LoVo (cell line): ENCODE measurements around the gene RNPC3.
"Not testable (repeated sequence)": the region's sequence is repeated elsewhere in the genome, so short reads cannot be mapped to it uniquely, and the experiment has no call there.

Experiments
- DNase-seq: peaks from one replicate; pipeline ENCODE4 v3.0.0-alpha.2; 2016; ENCODE audit warnings: low spot score

The RNPC3 gene

DNA sequence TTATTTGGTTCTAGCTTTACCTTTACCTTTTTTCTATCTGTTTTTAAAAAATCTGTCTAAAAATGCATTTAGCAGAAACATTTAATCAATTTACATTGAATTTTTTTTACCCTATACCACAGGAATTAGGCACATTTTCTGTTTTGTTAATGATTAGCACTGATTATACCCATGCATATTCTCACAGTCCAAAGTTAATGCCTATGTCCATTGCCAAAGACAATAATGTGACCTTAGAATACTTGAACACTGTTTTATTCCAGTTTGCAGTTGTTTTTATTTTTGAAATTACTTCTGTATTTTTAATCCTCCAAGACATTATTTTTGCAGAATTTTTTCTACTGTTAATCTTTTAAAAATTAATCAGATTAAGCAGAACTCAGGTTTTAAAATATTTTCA, 34.9 kb downstream of the RNPC3 start:
- no peak for DNase-seq

DNA sequence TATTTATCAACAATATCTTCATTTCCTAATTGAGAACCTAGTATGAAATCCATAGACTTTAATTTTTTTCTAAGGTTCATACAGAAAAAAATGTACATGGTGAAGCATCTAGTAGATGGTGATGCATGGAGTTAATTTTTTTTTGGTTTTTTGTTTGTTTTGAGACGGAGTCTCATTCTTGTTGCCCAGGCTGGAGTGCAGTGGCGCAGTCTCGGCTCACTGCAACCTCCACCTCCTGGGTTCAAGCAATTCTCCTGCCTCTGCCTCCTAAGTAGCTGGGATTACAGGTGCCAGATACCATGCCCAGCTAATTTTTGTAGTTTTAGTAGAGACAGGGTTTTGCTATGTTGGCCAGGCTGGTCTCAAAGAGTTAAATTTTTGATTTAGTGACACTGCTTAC, 35.6 kb downstream of the RNPC3 start:
- not testable (repeated sequence) for DNase-seq

GRCh38 chr1:103561643-103562395, 36.3 kb downstream of the RNPC3 start:
- DNase-seq = no peak

GRCh38 chr1:103563056-103563455, 37.6 kb downstream of the RNPC3 start:
- DNase-seq = no peak

- no peak for DNase-seq
Measured at GRCh38 chr1:103569493-103569892, 44.0 kb downstream of the RNPC3 start.

DNA sequence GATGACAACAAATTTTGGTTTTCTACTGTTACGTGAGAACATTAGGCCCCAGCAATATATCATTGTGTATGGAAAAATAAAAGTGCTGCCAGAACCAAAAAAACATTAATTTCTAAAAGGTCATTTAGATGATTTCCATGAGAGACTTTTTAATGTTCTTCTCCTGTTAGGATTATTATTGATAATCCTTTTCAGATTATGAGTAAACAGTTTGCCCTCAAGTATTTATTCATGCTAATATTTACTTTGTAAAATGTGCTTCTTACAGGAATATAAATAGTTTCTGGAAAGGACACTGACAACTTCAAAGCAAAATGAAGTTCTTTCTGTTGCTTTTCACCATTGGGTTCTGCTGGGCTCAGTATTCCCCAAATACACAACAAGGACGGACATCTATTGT, 45.8 kb downstream of the RNPC3 start, which contains the start of gene AMY2B:
AMY2B (plus strand) TSS at position 301 of the 400 bp plus-strand sequence; CDS start at position 315, 14 bp downstream.
- DNase-seq = not testable (repeated sequence)

GRCh38 chr1:103576065-103576464, 50.6 kb downstream of the RNPC3 start:
- DNase-seq = no peak

DNA sequence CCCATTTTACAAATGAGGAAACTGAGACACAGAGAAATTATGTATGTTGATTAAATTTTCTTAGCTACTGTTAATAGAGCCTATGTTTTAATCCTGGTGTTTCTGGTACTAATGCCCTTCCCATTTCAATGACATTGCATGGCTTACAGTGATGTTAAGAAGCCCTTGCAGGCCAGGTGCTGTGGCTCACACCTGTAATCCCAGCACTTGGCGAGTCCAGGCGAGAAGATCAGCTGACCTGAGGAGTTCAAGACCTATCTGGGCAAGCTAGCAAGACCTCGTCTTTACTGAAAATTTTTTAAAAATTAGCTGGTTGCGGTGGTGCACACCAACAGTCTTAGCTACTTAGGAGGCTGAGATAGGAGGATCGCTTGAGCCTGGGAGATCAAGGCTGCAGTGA, 51.3 kb downstream of the RNPC3 start:
- DNase-seq = not testable (repeated sequence)

- no peak for DNase-seq
Measured at GRCh38 chr1:103582464-103582863, 57.0 kb downstream of the RNPC3 start.

DNA sequence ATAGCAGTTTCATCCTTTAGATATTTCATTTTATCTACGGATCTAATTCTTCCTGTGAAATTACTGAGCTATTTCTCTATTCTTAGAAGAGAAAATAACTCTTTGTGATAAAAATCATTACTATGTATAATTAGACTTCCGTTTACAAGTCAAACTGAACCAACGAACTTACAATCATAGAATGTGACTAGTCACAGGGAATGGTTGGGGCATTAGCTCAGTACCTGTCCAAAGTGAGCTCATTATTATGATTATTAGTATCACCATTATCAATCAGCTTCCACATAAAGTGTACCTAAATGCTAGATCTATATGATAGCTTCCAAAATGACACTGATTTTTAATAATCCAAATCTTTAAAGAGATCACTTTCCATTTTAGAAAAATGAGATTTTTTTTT, 58.4 kb downstream of the RNPC3 start:
- DNase-seq = no peak

GRCh38 chr1:103584537-103584936, 59.0 kb downstream of the RNPC3 start:
- DNase-seq = no peak

GRCh38 chr1:103602740-103603139, 77.2 kb downstream of the RNPC3 start:
- not testable (repeated sequence) for DNase-seq
